ENCODE measurements around the gene MACF1. TPM values are rescaled to one million over a fixed set of nuclear protein-coding genes. Genes with fewer than 3 reads are reported as not detected.

The MACF1 gene
- total RNA-seq, 1 donor from 2014 or later, result 431 TPM

- DNase-seq (ENCODE audit: extremely low spot score, unreplicated experiment), result no peak
- no peaks in the 10 kb centered on the region for H3K27me3 Mint-ChIP-seq (ENCODE audit: unreplicated experiment)
- H3K36me3 Mint-ChIP-seq (ENCODE audit: unreplicated experiment), result peaks cover 64% of the 10 kb centered on the region
Measured at GRCh38 chr1:39287541-39287940, 83.0 kb downstream of the MACF1 start.

GRCh38 chr1:39288735-39289465 lies 84.4 kb downstream of the MACF1 start:
- no peaks in the 10 kb centered on the region for H3K9me3 Mint-ChIP-seq (ENCODE audit: unreplicated experiment)
- no peak overlapping the region for H3K27ac Mint-ChIP-seq (ENCODE audit: unreplicated experiment)
- H3K4me1 Mint-ChIP-seq (ENCODE audit: unreplicated experiment), result peaks cover 2% of the 10 kb centered on the region
- no peak overlapping the region for H3K4me3 Mint-ChIP-seq (ENCODE audit: unreplicated experiment)
- no peak for DNase-seq (ENCODE audit: extremely low spot score, unreplicated experiment)
- H3K36me3 Mint-ChIP-seq (ENCODE audit: unreplicated experiment), result peaks cover 64% of the 10 kb centered on the region
- no peaks in the 10 kb centered on the region for H3K27me3 Mint-ChIP-seq (ENCODE audit: unreplicated experiment)
- TF ChIP-seq CTCF (IDR thresholded peaks at IDR 0.05), result no peak

More at GRCh38 chr1:39287541-39287940, 83.0 kb downstream of the MACF1 start:
- no peak overlapping the region for H3K4me3 Mint-ChIP-seq (ENCODE audit: unreplicated experiment)
- no peaks in the 10 kb centered on the region for H3K9me3 Mint-ChIP-seq (ENCODE audit: unreplicated experiment)
- no peak overlapping the region for H3K27ac Mint-ChIP-seq (ENCODE audit: unreplicated experiment)
- TF ChIP-seq CTCF (IDR thresholded peaks at IDR 0.05), result no peak
- H3K4me1 Mint-ChIP-seq (ENCODE audit: unreplicated experiment), result peaks cover 7% of the 10 kb centered on the region

- Mint-ChIP-seq H3K9me3 (ENCODE audit: unreplicated experiment) (no peaks in the 10 kb centered on the region), H3K4me3 (ENCODE audit: unreplicated experiment) (no peak overlapping the region), H3K27ac (ENCODE audit: unreplicated experiment) (no peak overlapping the region), H3K36me3 (ENCODE audit: unreplicated experiment) (peaks cover 57% of the 10 kb centered on the region), H3K27me3 (ENCODE audit: unreplicated experiment) (no peaks in the 10 kb centered on the region), H3K4me1 (ENCODE audit: unreplicated experiment) (peaks cover 2% of the 10 kb centered on the region)
- TF ChIP-seq CTCF (IDR thresholded peaks at IDR 0.05), result no peak
- DNase-seq (ENCODE audit: extremely low spot score, unreplicated experiment), result no peak
Measured at GRCh38 chr1:39292401-39292800, 87.9 kb downstream of the MACF1 start.

GRCh38 chr1:39293375-39294070 lies 89.0 kb downstream of the MACF1 start:
- peaks cover 60% of the 10 kb centered on the region for H3K36me3 Mint-ChIP-seq (ENCODE audit: unreplicated experiment)
- TF ChIP-seq CTCF (IDR thresholded peaks at IDR 0.05), result no peak
- H3K9me3 Mint-ChIP-seq (ENCODE audit: unreplicated experiment), result no peaks in the 10 kb centered on the region
- H3K4me1 Mint-ChIP-seq (ENCODE audit: unreplicated experiment), result peaks cover 2% of the 10 kb centered on the region
- peak overlapping the region; percentile 36 for H3K27ac Mint-ChIP-seq (ENCODE audit: unreplicated experiment)
- no peak for DNase-seq (ENCODE audit: extremely low spot score, unreplicated experiment)
- no peaks in the 10 kb centered on the region for H3K27me3 Mint-ChIP-seq (ENCODE audit: unreplicated experiment)
- no peak overlapping the region for H3K4me3 Mint-ChIP-seq (ENCODE audit: unreplicated experiment)

GRCh38 chr1:39294531-39294930 lies 90.0 kb downstream of the MACF1 start:
- H3K4me3 Mint-ChIP-seq (ENCODE audit: unreplicated experiment), result no peak overlapping the region
- H3K4me1 Mint-ChIP-seq (ENCODE audit: unreplicated experiment), result peaks cover 2% of the 10 kb centered on the region
- no peak for TF ChIP-seq CTCF (IDR thresholded peaks at IDR 0.05)
- H3K27ac Mint-ChIP-seq (ENCODE audit: unreplicated experiment), result no peak overlapping the region
- DNase-seq (ENCODE audit: extremely low spot score, unreplicated experiment), result no peak
- no peaks in the 10 kb centered on the region for H3K27me3 Mint-ChIP-seq (ENCODE audit: unreplicated experiment)
- H3K36me3 Mint-ChIP-seq (ENCODE audit: unreplicated experiment), result peaks cover 60% of the 10 kb centered on the region
- no peaks in the 10 kb centered on the region for H3K9me3 Mint-ChIP-seq (ENCODE audit: unreplicated experiment)

Data from osteocyte (in vitro differentiated cells).